Adrenal gland (tissue), 12 donors: ENCODE data around the gene RAP1GAP. TPM values are rescaled to one million over a fixed set of nuclear protein-coding genes. Genes with fewer than 3 reads are reported as not detected.

ENCODE experiments used
- DNase-seq, 7 donors: peaks; one replicate each; pipeline ENCODE4 v3.0.0-alpha.2; 2019 to 2020
- H3K27ac ChIP-seq, 5 donors: fragments of 200-600 bp; sonication (generic) in 4 of 5; 1 replicate in 3 of 5; 2 replicates in 2 of 5; pipeline versions ENCODE4 v1.5.1 to v1.8.0; 2016 to 2020; ENCODE audit warnings: mild to moderate bottlenecking in 1 of 5
- H3K27me3 ChIP-seq: fragments of 200-600 bp; 2 replicates; pipeline ENCODE4 v1.8.0; 2021
- H3K36me3 ChIP-seq, 2 donors: fragments of 200-600 bp; replicated peaks in 1 of 2; 1 replicate in 1 of 2; 2 replicates in 1 of 2; pipeline versions ENCODE4 v1.5.1 to v1.8.0; 2018 to 2022
- H3K4me1 ChIP-seq, 2 donors: fragments of 200-600 bp; replicated peaks in 1 of 2; 1 replicate in 1 of 2; 2 replicates in 1 of 2; pipeline versions ENCODE4 v1.5.1 to v1.8.0; 2018 to 2021
- H3K4me3 ChIP-seq, 4 donors: fragments of 200-600 bp; sonication (generic) in 3 of 4; one replicate each; pipeline ENCODE4 v1.5.1; 2016 to 2018
- H3K9me3 ChIP-seq, 3 donors: fragments of 200-600 bp; sonication (generic) in 1 of 3; replicated peaks in 1 of 3; 1 replicate in 2 of 3; 2 replicates in 1 of 3; pipeline versions ENCODE4 v1.5.1 to v1.8.0; 2016 to 2021
- CTCF ChIP-seq, 6 experiments: fragments of 450-650 bp in 4 of 6; fragments of 200-600 bp in 2 of 6; sonication (generic) in 1 of 6; IDR thresholded peaks; 1 replicate in 5 of 6; 2 replicates in 1 of 6; pipeline versions ENCODE4 v1.5.1 to v1.8.0; 2016 to 2021; ENCODE audit warnings: antibody characterized with exemption in 6 of 6, mild to moderate bottlenecking in 2 of 6, moderate library complexity in 1 of 6
- POLR2A ChIP-seq, 2 donors: fragments of 450-650 bp; IDR thresholded peaks; one replicate each; pipeline ENCODE4 v1.6.1; 2017; ENCODE audit warnings: antibody characterized with exemption in 2 of 2, mild to moderate bottlenecking in 2 of 2, moderate library complexity in 1 of 2
- WGBS, 4 donors: extraction: QIAGEN DNeasy Blood & Tissue Kit in 2 of 4; methylation state at CpG; one replicate each; pipeline versions ENCODE4 v1.1.5 to v1.1.7; 2013 to 2017; 5-methylcytosine and 5-hydroxymethylcytosine counted together
- intact Hi-C, 2 donors: fragments of 100-400 bp; cut with DNase I; formaldehyde crosslinking; loops; one replicate each; pipeline versions ENCODE4 v1.14.1 to v1.15.0; 2022 to 2023
- polyA plus RNA-seq, 3 donors: library from polyadenylated mRNA; stranded (reverse); fragments of 200-250 nt in 2 of 3; fragments of 350-450 nt in 1 of 3; fragmentation: Illumina TruSeq in 1 of 3; extraction: RNeasy Lipid Tissue Mini Kit (QIAGEN cat#74804) in 1 of 3; gene quantifications; one replicate each; pipeline ENCODE4 v1.2.3, GENCODE V29; 2013 to 2014
- total RNA-seq, 9 donors: library from RNA; depleted of rRNA in 4 of 9; stranded (reverse); fragments of >200 nt in 4 of 9; fragments of 120-200 nt in 1 of 9; fragmentation: NEBNext Ultra II Directional in 1 of 9; extraction: Animal tissue kit (Norgen Biotek cat#: 25700) in 1 of 9; gene quantifications; one replicate each; pipeline versions ENCODE4 v1.1.0 to v1.2.4, GENCODE V29; 2013 to 2023
- donor health status: healthy with polysubstance abuse.
- donor health status: Bipolar disorder and iron deficiency.
- donor health status: DM: yes; HTN: yes; CAD: no.
- donor health status: DM: no; HTN: no; CAD: no.
- donor health status: DM: no; HTN: no; CAD: no.
- donor health status: DM: yes; HTN: yes; CAD: no.

RAP1GAP gene
- total and polyA plus RNA-seq, 12 donors, result 52.4 to 409 (median 90.0) TPM

- Histone ChIP-seq H3K27ac (peak overlapping the region in 1 of 5 donors; percentile 61), H3K9me3 (no peaks in the 10 kb centered on the region), H3K36me3 (no peaks in the 10 kb centered on the region), H3K4me1 (peaks cover 0 to 10% of the 10 kb centered on the region in 2 donors), H3K4me3 (no peak overlapping the region), H3K27me3 (no peaks in the 10 kb centered on the region)
- TF ChIP-seq POLR2A (IDR thresholded peaks at IDR 0.05) (no peak), CTCF (IDR thresholded peaks at IDR 0.05) (no peak)
- intact Hi-C loops, result no loop called here
- WGBS, 4 donors, result 65 to 76% (median 76%) methylated on average over 8 of the region's 8 CpGs
- DNase-seq, result no peak
Observed at GRCh38 chr1:21553116-21553926, 115.8 kb downstream of the RAP1GAP start.

- no peak for DNase-seq
- H3K9me3 ChIP-seq, result no peaks in the 10 kb centered on the region
- H3K36me3 ChIP-seq, result no peaks in the 10 kb centered on the region
- no peak for TF ChIP-seq CTCF (IDR thresholded peaks at IDR 0.05)
- no peak for TF ChIP-seq POLR2A (IDR thresholded peaks at IDR 0.05)
- peaks cover 0 to 14% of the 10 kb centered on the region in 2 donors for H3K4me1 ChIP-seq
- H3K27me3 ChIP-seq, result no peaks in the 10 kb centered on the region
- intact Hi-C loops, result no loop called here
- no peak overlapping the region for H3K4me3 ChIP-seq
- 35 to 48% (median 43%) methylated on average over 1 of the region's 1 CpG for WGBS, 4 donors
- no peak overlapping the region for H3K27ac ChIP-seq
Observed at GRCh38 chr1:21552715-21553114, 116.4 kb downstream of the RAP1GAP start.

- Histone ChIP-seq H3K36me3 (no peaks in the 10 kb centered on the region), H3K4me3 (no peak overlapping the region), H3K27me3 (no peaks in the 10 kb centered on the region), H3K9me3 (no peaks in the 10 kb centered on the region), H3K27ac (no peak overlapping the region), H3K4me1 (peaks cover 0 to 30% of the 10 kb centered on the region in 2 donors)
- TF ChIP-seq CTCF (IDR thresholded peaks at IDR 0.05) (no peak), POLR2A (IDR thresholded peaks at IDR 0.05) (no peak)
- intact Hi-C loops, result no loop called here
- WGBS, 4 donors, result 90 to 96% (median 93%) methylated on average over 12 of the region's 12 CpGs
- DNase-seq, result no peak
Observed at GRCh38 chr1:21550866-21551475, 118.2 kb downstream of the RAP1GAP start.

DNA sequence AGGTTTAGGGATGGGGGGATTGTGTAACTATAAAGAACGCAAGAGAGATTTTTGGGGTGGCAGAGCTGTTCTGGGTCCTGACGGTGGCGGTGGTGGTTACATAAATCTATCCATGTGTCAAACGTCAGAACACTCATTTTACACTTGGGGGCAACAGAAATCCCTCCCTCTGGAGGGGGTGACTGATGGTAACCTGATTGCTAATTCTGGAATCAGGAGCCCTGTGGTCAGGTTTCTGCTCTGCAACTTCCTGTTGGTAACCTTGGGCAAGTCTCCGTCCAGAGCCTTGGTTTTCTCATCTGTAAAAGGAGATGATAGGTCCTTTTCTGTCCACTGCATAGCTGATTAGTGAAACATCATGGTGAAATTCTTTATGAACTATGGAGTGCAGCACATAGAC, 119.1 kb downstream of the RAP1GAP start:
- H3K9me3 ChIP-seq, result no peaks in the 10 kb centered on the region
- no peak overlapping the region for H3K27ac ChIP-seq
- intact Hi-C loops, result no loop called here
- TF ChIP-seq CTCF (IDR thresholded peaks at IDR 0.05) (no peak), POLR2A (IDR thresholded peaks at IDR 0.05) (no peak)
- no peak for DNase-seq
- no peaks in the 10 kb centered on the region for H3K36me3 ChIP-seq
- H3K4me1 ChIP-seq, result peaks cover 0 to 36% of the 10 kb centered on the region in 2 donors
- no peak overlapping the region for H3K4me3 ChIP-seq
- 59 to 81% (median 71%) methylated on average over 5 of the region's 5 CpGs for WGBS, 4 donors
- H3K27me3 ChIP-seq, result no peaks in the 10 kb centered on the region
